Subcutaneous abdominal adipose tissue (tissue), 5 donors: ENCODE data around the gene ARVCF.

Experiments used
- H3K27ac ChIP-seq: one replicate; pipeline ENCODE4 v1.7.0; 2013; ENCODE audit warnings: low read depth, mild to moderate bottlenecking, inconsistent platforms, low read length, moderate library complexity
- H3K27me3 ChIP-seq, 5 donors: one replicate each; pipeline ENCODE4 v1.7.0; 2013; ENCODE audit warnings: low read length in 5 of 5, inconsistent platforms in 1 of 5; ENCODE audit not compliant: control insufficient read depth in 5 of 5, insufficient read depth in 4 of 5
- H3K36me3 ChIP-seq, 5 donors: one replicate each; pipeline ENCODE4 v1.7.0; 2013; ENCODE audit warnings: low read length in 5 of 5; ENCODE audit not compliant: control insufficient read depth in 5 of 5, insufficient read depth in 5 of 5
- H3K4me1 ChIP-seq, 5 donors: one replicate each; pipeline ENCODE4 v1.7.0; 2013; ENCODE audit warnings: low read length in 5 of 5, mild to moderate bottlenecking in 3 of 5, moderate library complexity in 1 of 5; ENCODE audit not compliant: control insufficient read depth in 5 of 5, insufficient read depth in 5 of 5
- H3K4me3 ChIP-seq, 5 donors: one replicate each; pipeline ENCODE4 v1.7.0; 2013; ENCODE audit warnings: low read length in 5 of 5, low read depth in 1 of 5
- H3K9ac ChIP-seq, 5 donors: one replicate each; pipeline ENCODE4 v1.7.0; 2013; ENCODE audit warnings: low read length in 5 of 5, mild to moderate bottlenecking in 4 of 5, moderate library complexity in 3 of 5
- H3K9me3 ChIP-seq, 5 donors: one replicate each; pipeline ENCODE4 v1.7.0; 2013; ENCODE audit warnings: low read length in 5 of 5; ENCODE audit not compliant: control insufficient read depth in 5 of 5
- donor health status: healthy.
- donor health status: healthy.
- donor health status: healthy.
- donor health status: healthy.
- donor health status: healthy.

ARVCF gene

GRCh38 chr22:20031732-20032406 is 15.2 kb upstream of the ARVCF start:
- Histone ChIP-seq H3K9me3 (no peaks in the 10 kb centered on the region), H3K36me3 (peaks cover 0 to 31% (median 14%) of the 10 kb centered on the region in 5 donors), H3K27ac (no peak overlapping the region), H3K4me1 (peaks cover 5 to 58% (median 44%) of the 10 kb centered on the region in 5 donors), H3K4me3 (no peak overlapping the region), H3K9ac (peak overlapping the region in 1 of 5 donors; percentile 0), H3K27me3 (no peaks in the 10 kb centered on the region)

DNA sequence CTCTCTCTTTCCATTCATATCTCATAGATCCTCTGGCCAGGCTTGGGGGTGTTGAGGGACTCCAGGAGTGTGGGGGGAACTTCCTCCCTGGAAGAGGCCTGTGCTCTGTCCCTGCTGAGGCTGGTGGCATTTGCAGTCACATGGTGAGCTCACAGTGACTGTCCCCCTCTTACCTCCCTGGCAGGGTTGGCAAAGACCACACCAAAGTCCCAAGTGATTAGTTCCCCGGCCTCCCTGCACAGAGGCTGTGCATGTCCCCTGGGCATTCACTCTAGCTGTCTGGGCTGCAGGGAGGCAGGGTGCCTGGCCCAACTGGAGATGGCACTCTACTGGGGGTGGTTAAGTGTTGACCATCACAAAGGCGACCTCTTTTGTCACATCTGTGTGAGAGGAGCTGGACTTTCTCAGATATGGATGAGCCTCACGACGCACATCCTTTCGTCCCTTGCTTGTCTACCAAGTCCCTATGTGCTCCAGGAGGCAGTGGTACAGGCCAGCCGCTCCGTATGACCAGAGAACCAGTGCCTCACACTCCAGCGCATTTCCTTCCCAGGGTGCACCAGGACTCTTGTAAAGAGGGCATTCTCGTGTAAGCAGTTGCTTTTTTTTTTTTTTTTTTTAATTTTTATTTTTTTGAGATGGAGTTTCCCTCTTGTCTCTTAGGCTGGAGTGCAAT is 13.1 kb upstream of the ARVCF start:
- no peak overlapping the region for H3K9ac ChIP-seq
- peaks cover 5 to 50% (median 37%) of the 10 kb centered on the region in 5 donors for H3K4me1 ChIP-seq
- peaks cover 0 to 30% (median 8%) of the 10 kb centered on the region in 5 donors for H3K36me3 ChIP-seq
- H3K9me3 ChIP-seq: no peaks in the 10 kb centered on the region
- no peak overlapping the region for H3K4me3 ChIP-seq
- no peaks in the 10 kb centered on the region for H3K27me3 ChIP-seq
- no peak overlapping the region for H3K27ac ChIP-seq

DNA sequence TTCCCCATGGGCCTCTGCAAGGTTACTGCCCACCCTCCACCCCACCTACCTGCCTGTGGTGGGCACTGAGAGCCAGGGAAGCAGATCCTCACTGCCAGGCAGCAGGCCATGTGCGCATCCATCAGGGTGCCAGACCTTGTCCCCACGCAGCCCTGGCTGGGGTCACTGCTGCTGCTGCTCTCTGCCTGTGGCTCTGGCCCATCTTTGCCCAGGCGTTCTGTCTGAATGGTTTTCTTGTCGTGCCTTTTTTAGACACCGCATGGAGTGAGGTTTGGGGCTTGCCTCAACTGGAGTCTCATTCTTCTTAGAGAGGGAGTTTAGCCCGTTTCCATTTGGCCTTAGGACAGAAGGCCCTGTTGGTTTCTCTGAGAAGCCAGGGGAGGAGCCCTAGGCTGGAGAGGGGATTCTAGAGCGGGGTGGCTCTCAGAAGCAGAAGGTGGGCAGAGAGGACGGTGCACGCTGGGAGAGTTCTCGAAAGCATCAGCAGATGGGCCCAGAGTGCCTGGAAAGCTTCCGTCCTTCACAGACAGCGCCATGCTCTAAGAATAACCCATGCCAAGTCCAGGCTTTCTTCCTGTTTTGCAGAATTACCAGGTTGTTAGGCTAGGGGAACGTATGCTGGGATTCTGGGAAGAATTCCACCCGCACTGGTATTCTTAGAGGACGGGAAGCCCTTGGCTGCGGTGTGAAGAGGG is 12.4 kb upstream of the ARVCF start:
- peaks cover 0 to 34% (median 12%) of the 10 kb centered on the region in 5 donors for H3K36me3 ChIP-seq
- no peaks in the 10 kb centered on the region for H3K9me3 ChIP-seq
- no peak overlapping the region for H3K27ac ChIP-seq
- H3K27me3 ChIP-seq: no peaks in the 10 kb centered on the region
- H3K4me1 ChIP-seq: peaks cover 5 to 50% (median 40%) of the 10 kb centered on the region in 5 donors
- H3K4me3 ChIP-seq: no peak overlapping the region
- H3K9ac ChIP-seq: peak overlapping the region in 1 of 5 donors; percentile 28

GRCh38 chr22:20027966-20028854 is 11.6 kb upstream of the ARVCF start:
- Histone ChIP-seq H3K4me1 (peaks cover 3 to 46% (median 35%) of the 10 kb centered on the region in 5 donors), H3K9ac (peak overlapping the region in 1 of 5 donors; percentile 28), H3K36me3 (peaks cover 0 to 31% (median 12%) of the 10 kb centered on the region in 5 donors), H3K27ac (no peak overlapping the region), H3K4me3 (no peak overlapping the region), H3K9me3 (no peaks in the 10 kb centered on the region), H3K27me3 (no peaks in the 10 kb centered on the region)

GRCh38 chr22:20026996-20027601 is 10.5 kb upstream of the ARVCF start:
- Histone ChIP-seq H3K4me3 (no peak overlapping the region), H3K36me3 (peaks cover 0 to 25% (median 11%) of the 10 kb centered on the region in 5 donors), H3K9me3 (no peaks in the 10 kb centered on the region), H3K27me3 (no peaks in the 10 kb centered on the region), H3K27ac (no peak overlapping the region), H3K4me1 (peaks cover 1 to 46% (median 35%) of the 10 kb centered on the region in 5 donors), H3K9ac (no peak overlapping the region)

- no peak overlapping the region for H3K4me3 ChIP-seq
- H3K9me3 ChIP-seq: no peaks in the 10 kb centered on the region
- no peaks in the 10 kb centered on the region for H3K27me3 ChIP-seq
- H3K9ac ChIP-seq: no peak overlapping the region
- peaks cover 0 to 18% (median 3%) of the 10 kb centered on the region in 5 donors for H3K36me3 ChIP-seq
- H3K27ac ChIP-seq: no peak overlapping the region
- peaks cover 6 to 49% (median 37%) of the 10 kb centered on the region in 5 donors for H3K4me1 ChIP-seq
Observed at GRCh38 chr22:20026204-20026908, 9.7 kb upstream of the ARVCF start.

GRCh38 chr22:20025401-20026203 is 9.0 kb upstream of the ARVCF start:
- no peak overlapping the region for H3K27ac ChIP-seq
- no peak overlapping the region for H3K9ac ChIP-seq
- peaks cover 6 to 53% (median 40%) of the 10 kb centered on the region in 5 donors for H3K4me1 ChIP-seq

GRCh38 chr22:20024650-20025397 is 8.2 kb upstream of the ARVCF start:
- Histone ChIP-seq H3K4me3 (no peak overlapping the region), H3K36me3 (peaks cover 0 to 16% (median 3%) of the 10 kb centered on the region in 5 donors), H3K27me3 (no peaks in the 10 kb centered on the region), H3K9me3 (no peaks in the 10 kb centered on the region), H3K9ac (no peak overlapping the region), H3K27ac (no peak overlapping the region), H3K4me1 (peaks cover 8 to 57% (median 45%) of the 10 kb centered on the region in 5 donors)

More at GRCh38 chr22:20025401-20026203, 9.0 kb upstream of the ARVCF start:
- no peaks in the 10 kb centered on the region for H3K9me3 ChIP-seq
- H3K36me3 ChIP-seq: peaks cover 0 to 16% (median 3%) of the 10 kb centered on the region in 5 donors
- H3K4me3 ChIP-seq: no peak overlapping the region
- no peaks in the 10 kb centered on the region for H3K27me3 ChIP-seq
